ENCODE results near the gene CDH4. TPM values are rescaled to one million over a fixed set of nuclear protein-coding genes. Genes with fewer than 3 reads are reported as not detected.
"Not testable (repeated sequence)": the region's sequence is repeated elsewhere in the genome, so short reads cannot be mapped to it uniquely, and the experiment has no call there.

Gene CDH4
- total RNA-seq, 1 donor from 2014 or later, result not detected

DNA sequence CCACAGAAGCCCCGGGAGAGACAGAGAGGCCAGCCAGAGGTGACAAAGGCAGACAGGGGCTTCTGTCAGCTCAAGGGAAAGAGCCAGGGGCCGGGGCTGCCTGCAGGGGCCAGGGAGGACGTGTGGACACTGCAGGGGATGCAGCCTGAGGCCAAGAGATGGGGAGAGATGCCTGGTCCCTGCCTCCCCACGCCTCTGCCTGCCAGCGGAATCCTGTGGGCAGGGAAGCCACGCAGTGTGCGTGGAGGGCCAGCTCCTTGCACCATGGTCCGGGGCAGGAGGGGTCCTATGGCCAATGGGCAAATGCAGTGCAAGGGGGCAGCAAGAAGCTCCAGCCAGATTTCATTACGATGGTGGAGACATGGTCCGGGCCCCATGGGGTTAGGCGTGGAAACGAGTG lies 224.9 kb downstream of the CDH4 start:
- H3K9me3 ChIP-seq, result no peaks in the 10 kb centered on the region
- no peaks in the 10 kb centered on the region for H3K4me1 ChIP-seq
- H3K27ac ChIP-seq, result no peak overlapping the region
- H3K4me3 ChIP-seq, result no peak overlapping the region
- no peaks in the 10 kb centered on the region for H3K27me3 ChIP-seq
- intact Hi-C loops (cut with DNase I), result no loop called here
- no peak for TF ChIP-seq CTCF (IDR thresholded peaks at IDR 0.05)
- DNase-seq (ENCODE audit: low spot score in 2 of 2), result no peak
- no peaks in the 10 kb centered on the region for H3K36me3 ChIP-seq

- Histone ChIP-seq H3K9me3 (no peaks in the 10 kb centered on the region), H3K36me3 (no peaks in the 10 kb centered on the region), H3K27me3 (no peaks in the 10 kb centered on the region), H3K27ac (no peak overlapping the region), H3K4me3 (no peak overlapping the region), H3K4me1 (no peaks in the 10 kb centered on the region)
- TF ChIP-seq CTCF (IDR thresholded peaks at IDR 0.05), result no peak
- no peak for DNase-seq (ENCODE audit: low spot score in 2 of 2)
- intact Hi-C loops (cut with DNase I), result no loop called here
Measured at GRCh38 chr20:61477451-61477861, 225.4 kb downstream of the CDH4 start.

GRCh38 chr20:61478094-61478493 lies 226.0 kb downstream of the CDH4 start:
- no peaks in the 10 kb centered on the region for H3K27me3 ChIP-seq
- DNase-seq (ENCODE audit: low spot score in 2 of 2), result no peak
- intact Hi-C loops (cut with DNase I), result no loop called here

DNA sequence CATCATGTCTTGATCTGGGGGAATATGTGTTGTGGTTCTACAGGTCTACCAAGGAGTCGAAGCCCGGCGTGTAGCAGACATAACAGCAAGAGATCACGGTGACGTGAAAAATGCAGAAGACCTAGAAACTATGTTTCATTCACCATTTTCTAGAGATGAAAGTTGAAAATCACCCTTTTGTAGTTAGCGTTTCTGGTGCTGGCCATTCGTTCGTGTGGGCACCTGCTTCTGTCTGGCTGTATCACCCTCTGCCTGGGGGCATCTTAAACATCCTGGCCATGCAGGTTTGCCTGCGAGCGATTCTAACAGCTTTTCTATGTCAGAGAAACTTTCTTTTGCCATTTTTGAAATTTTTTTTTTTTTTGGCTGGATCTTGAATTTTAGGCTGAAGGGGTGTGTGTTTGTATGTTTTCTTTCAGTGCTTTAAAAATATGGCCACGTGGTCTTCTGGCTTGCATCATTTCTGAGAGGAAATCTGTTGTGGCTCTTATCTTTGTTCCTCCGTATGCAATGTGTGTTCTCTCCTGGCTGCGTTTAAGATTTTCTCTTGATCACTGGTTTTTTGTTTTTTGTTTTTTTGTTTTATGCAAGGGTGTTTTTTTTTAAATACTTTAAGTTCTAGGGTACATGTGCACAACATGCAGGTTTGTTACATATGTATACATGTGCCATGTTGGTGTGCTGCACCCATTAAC lies 226.7 kb downstream of the CDH4 start:
- H3K4me3 ChIP-seq, result no peak overlapping the region
- no peaks in the 10 kb centered on the region for H3K4me1 ChIP-seq
- no peak overlapping the region for H3K27ac ChIP-seq
- no peak for DNase-seq (ENCODE audit: low spot score in 2 of 2)
- no peaks in the 10 kb centered on the region for H3K36me3 ChIP-seq
- intact Hi-C loops (cut with DNase I), result no loop called here
- no peaks in the 10 kb centered on the region for H3K27me3 ChIP-seq
- no peaks in the 10 kb centered on the region for H3K9me3 ChIP-seq
- TF ChIP-seq CTCF (IDR thresholded peaks at IDR 0.05), result no peak

More at GRCh38 chr20:61478094-61478493, 226.0 kb downstream of the CDH4 start:
- Histone ChIP-seq H3K9me3 (no peaks in the 10 kb centered on the region), H3K36me3 (no peaks in the 10 kb centered on the region), H3K4me3 (no peak overlapping the region), H3K4me1 (no peaks in the 10 kb centered on the region), H3K27ac (no peak overlapping the region)
- no peak for TF ChIP-seq CTCF (IDR thresholded peaks at IDR 0.05)

DNA sequence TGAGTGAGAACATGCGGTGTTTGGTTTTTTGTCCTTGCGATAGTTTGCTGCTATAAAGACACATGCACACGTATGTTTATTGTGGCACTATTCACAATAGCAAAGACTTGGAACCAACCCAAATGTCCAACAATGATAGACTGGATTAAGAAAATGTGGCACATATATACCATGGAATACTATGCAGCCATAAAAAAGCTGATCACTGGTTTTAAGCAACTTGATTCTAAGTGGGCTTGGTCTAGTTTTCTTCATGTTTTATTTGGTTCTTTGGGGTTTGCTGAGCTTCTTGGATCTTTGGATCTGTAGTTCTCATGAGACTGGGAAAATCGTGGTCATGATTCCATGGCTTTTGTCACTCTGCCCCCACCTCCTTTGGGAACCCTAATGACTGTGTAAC lies 227.4 kb downstream of the CDH4 start:
- intact Hi-C loops (cut with DNase I), result not testable (repeated sequence)

DNA sequence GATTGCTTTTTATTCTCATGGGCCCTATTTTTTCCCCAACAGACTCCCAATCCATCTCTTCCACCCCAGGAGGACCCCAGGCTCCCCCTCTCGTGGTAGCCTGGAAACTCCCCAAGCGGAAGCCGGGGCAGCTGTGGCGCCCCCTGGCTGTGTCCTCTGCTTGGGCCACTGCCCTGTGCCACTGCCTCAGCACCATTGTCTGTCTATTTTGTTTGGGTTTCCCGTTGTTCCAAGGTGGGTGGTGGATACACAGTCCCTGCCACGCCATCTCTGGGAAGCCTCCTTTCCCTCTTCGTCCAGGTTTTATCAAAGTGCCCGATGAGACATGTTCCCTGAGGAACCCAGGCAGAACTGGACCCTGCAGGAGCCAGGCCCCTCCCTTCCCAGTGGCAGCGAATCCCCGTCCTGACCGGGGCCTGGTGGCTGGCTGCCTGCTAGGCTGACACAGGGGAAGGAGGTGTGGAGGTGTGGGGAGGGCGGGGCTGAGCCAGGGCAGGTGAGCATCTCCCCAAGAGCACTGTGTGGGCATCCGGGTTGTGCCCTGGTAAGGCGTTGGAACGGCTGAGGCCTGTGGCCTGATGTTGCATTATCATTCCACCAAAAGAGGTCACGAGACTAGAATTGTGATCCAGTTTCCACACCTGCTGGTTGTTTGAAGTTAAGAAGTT lies 228.2 kb downstream of the CDH4 start:
- Histone ChIP-seq H3K4me1 (no peaks in the 10 kb centered on the region), H3K4me3 (no peak overlapping the region), H3K36me3 (no peaks in the 10 kb centered on the region), H3K27ac (no peak overlapping the region), H3K9me3 (no peaks in the 10 kb centered on the region), H3K27me3 (no peaks in the 10 kb centered on the region)
- TF ChIP-seq CTCF (IDR thresholded peaks at IDR 0.05), result no peak
- intact Hi-C loops (cut with DNase I), result no loop called here
- no peak for DNase-seq (ENCODE audit: low spot score in 2 of 2)

More for the DNA sequence above, 227.4 kb downstream of the CDH4 start:
- not testable (repeated sequence) for H3K4me1 ChIP-seq; H3K27me3 ChIP-seq; H3K36me3 ChIP-seq; DNase-seq (ENCODE audit: low spot score in 2 of 2); H3K9me3 ChIP-seq; H3K27ac ChIP-seq; H3K4me3 ChIP-seq
